ENCODE measurements around the gene PHF2.

Gene PHF2

GRCh38 chr9:93667006-93667405 lies 90.6 kb downstream of the PHF2 start:
- Histone ChIP-seq H3K4me1 (ENCODE audit: control insufficient read depth in 1 of 2, insufficient read depth in 1 of 2, low read depth in 1 of 2, low read length in 1 of 2) (no peaks in the 10 kb centered on the region), H3K27me3 (no peaks in the 10 kb centered on the region), H3K36me3 (peaks cover 79% of the 10 kb centered on the region), H3K9me3 (no peaks in the 10 kb centered on the region), H3K4me3 (ENCODE audit: low read depth in 1 of 2, low read length in 1 of 2) (no peak overlapping the region), H3K27ac (no peak overlapping the region)
- TF ChIP-seq CTCF (IDR thresholded peaks at IDR 0.05) = no peak

GRCh38 chr9:93667627-93668026 lies 91.2 kb downstream of the PHF2 start:
- Histone ChIP-seq H3K36me3 (peaks cover 77% of the 10 kb centered on the region), H3K27me3 (no peaks in the 10 kb centered on the region), H3K27ac (no peak overlapping the region), H3K4me3 (ENCODE audit: low read depth in 1 of 2, low read length in 1 of 2) (no peak overlapping the region), H3K9me3 (no peaks in the 10 kb centered on the region), H3K4me1 (ENCODE audit: control insufficient read depth in 1 of 2, insufficient read depth in 1 of 2, low read depth in 1 of 2, low read length in 1 of 2) (no peaks in the 10 kb centered on the region)
- TF ChIP-seq CTCF (IDR thresholded peaks at IDR 0.05) = no peak

- Histone ChIP-seq H3K9me3 (no peaks in the 10 kb centered on the region), H3K27ac (no peak overlapping the region), H3K36me3 (peaks cover 77% of the 10 kb centered on the region), H3K27me3 (no peaks in the 10 kb centered on the region), H3K4me3 (ENCODE audit: low read depth in 1 of 2, low read length in 1 of 2) (no peak overlapping the region), H3K4me1 (ENCODE audit: control insufficient read depth in 1 of 2, insufficient read depth in 1 of 2, low read depth in 1 of 2, low read length in 1 of 2) (no peaks in the 10 kb centered on the region)
- no peak for TF ChIP-seq CTCF (IDR thresholded peaks at IDR 0.05)
Measured at GRCh38 chr9:93668261-93668871, 92.0 kb downstream of the PHF2 start.

DNA sequence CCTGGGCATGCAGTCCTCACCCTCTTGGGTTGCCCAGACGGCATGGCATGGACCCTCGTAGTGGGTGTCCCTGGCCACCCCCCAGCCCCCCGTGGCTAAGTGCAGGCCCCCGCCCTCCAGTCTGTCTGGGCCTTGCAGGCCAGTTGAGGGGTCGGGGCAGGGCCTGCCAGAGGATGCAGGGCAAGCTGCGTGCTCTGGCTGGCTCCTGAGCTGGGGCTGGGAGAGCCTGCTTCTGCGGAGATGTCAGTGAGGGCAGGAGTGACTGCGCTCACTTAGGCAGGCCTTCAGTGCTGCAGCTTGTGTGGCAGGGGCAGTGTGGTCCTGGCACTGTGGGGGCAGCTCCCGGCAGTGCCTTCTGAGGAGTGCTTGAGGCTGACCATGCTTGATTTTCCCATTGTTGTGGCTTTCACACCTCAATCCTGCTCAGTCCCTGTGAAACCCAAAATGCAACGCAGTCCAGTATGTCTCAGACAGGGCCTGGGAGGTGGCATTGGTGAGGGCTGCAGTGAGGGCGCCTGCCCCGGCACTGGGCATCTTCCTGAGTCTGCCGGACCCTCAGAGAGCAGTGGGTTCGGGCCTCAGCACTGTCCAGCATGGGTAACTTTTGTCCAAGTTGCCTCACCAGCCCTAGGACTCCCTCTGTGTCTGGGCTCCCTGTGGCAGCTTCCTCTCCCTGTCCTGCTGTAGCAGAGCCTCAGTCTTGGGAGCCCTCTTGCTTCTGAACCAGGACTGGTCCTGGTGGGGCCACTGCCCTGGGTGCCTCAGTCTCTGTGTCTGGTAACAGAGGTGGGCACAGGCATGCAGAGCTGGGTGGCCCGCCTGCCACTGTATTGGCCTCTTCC lies 93.0 kb downstream of the PHF2 start:
- Histone ChIP-seq H3K27me3 (no peaks in the 10 kb centered on the region), H3K36me3 (peaks cover 77% of the 10 kb centered on the region)
- TF ChIP-seq CTCF (IDR thresholded peaks at IDR 0.05) = no peak

DNA sequence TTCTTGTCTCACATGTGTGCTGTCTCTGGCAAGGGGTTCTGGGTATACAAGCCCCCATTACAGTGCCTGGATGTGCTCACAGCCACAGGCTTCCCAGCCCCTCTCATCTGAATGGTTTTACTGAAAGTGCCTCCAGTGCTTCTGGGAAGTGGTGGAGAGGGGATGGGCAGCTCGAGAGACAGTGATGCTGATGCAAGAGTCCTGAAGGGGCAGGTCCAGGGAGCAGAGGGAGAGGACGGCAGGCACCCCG lies 93.5 kb downstream of the PHF2 start:
- Histone ChIP-seq H3K27me3 (no peaks in the 10 kb centered on the region), H3K36me3 (peaks cover 77% of the 10 kb centered on the region), H3K4me3 (ENCODE audit: low read depth in 1 of 2, low read length in 1 of 2) (no peak overlapping the region), H3K27ac (no peak overlapping the region), H3K4me1 (ENCODE audit: control insufficient read depth in 1 of 2, insufficient read depth in 1 of 2, low read depth in 1 of 2, low read length in 1 of 2) (no peaks in the 10 kb centered on the region), H3K9me3 (no peaks in the 10 kb centered on the region)
- TF ChIP-seq CTCF (IDR thresholded peaks at IDR 0.05) = no peak

More for the DNA sequence above, 93.0 kb downstream of the PHF2 start:
- no peak overlapping the region for H3K4me3 ChIP-seq (ENCODE audit: low read depth in 1 of 2, low read length in 1 of 2)
- H3K9me3 ChIP-seq = no peaks in the 10 kb centered on the region
- no peak overlapping the region for H3K27ac ChIP-seq
- no peaks in the 10 kb centered on the region for H3K4me1 ChIP-seq (ENCODE audit: control insufficient read depth in 1 of 2, insufficient read depth in 1 of 2, low read depth in 1 of 2, low read length in 1 of 2)
